RWPE1 (cell line): Measurements from ENCODE around the gene IGF1R.

Source experiments
- CTCF ChIA-PET: fragments of 350-600 bp; sonication (Branson Sonifier 250); formaldehyde crosslinking; extraction: SDS; loops from one replicate; lab custom pipeline; 2021; lab: Yijun Ruan, JAX
- POLR2A ChIA-PET: fragments of 400-600 bp; formaldehyde crosslinking; extraction: SDS; loops from one replicate; lab custom pipeline; 2020; ENCODE audit warnings: antibody characterized with exemption; ENCODE audit not compliant: low non-redundant PET; lab: Yijun Ruan, JAX
- DNase-seq: peaks from one replicate; pipeline ENCODE4 v3.0.0; 2012; ENCODE audit warnings: low spot score
- H3K27ac ChIP-seq: fragments of 450-650 bp; 2 replicates; pipeline ENCODE4 v1.5.1; 2017
- TF ChIP-seq, protein P1 (sequence below): fragments of 450-650 bp; conservative IDR thresholded peaks from 2 replicates; pipeline ENCODE4 v1.5.1; 2017; ENCODE audit warnings: low read depth, mild to moderate bottlenecking

The IGF1R gene

DNA sequence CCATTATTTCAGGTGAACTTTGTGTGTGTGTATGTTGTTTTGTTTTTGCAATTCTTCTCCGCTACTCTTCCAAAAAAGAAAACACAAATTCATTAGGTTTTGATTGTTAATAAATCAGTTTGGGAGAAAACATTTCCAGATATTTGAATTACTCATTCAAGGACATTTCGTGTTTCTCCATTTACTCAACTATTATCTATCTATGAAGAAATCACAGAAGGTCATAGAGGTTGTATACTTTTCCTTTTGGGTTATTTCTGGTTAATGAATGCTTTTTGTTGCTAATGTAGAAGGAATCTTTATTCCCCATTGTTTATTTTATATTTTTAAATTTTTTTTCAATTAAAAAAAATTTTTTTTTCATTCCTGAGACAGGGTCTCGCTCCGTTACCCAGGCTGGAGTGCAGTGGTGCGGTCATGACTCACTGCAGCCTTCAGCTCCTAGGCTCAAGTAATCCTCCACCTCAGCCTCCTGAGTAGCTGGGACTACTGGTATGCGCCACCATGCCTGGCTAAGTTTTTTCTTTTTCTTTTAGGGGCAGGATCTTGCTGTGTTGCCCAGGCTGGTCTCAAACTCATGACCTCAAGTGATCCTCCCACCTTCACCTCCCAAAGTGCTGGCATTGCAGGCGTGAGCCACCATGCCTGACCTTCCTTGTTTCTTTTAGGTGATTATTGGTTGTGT is 28.4 kb downstream of the IGF1R start:
- no peak for DNase-seq
- H3K27ac ChIP-seq: no peak overlapping the region
- ChIA-PET POLR2A (interaction anchor here (0.6 kb wide), 1 partner anchor 12 kb away, joined by 3 read pairs; no protein-coding TSS in a partner anchor), CTCF (interaction anchor here (1.0 kb wide), 1 partner anchor 346 kb away, joined by 3 read pairs; no protein-coding TSS in a partner anchor)
- TF ChIP-seq, protein P1, sequence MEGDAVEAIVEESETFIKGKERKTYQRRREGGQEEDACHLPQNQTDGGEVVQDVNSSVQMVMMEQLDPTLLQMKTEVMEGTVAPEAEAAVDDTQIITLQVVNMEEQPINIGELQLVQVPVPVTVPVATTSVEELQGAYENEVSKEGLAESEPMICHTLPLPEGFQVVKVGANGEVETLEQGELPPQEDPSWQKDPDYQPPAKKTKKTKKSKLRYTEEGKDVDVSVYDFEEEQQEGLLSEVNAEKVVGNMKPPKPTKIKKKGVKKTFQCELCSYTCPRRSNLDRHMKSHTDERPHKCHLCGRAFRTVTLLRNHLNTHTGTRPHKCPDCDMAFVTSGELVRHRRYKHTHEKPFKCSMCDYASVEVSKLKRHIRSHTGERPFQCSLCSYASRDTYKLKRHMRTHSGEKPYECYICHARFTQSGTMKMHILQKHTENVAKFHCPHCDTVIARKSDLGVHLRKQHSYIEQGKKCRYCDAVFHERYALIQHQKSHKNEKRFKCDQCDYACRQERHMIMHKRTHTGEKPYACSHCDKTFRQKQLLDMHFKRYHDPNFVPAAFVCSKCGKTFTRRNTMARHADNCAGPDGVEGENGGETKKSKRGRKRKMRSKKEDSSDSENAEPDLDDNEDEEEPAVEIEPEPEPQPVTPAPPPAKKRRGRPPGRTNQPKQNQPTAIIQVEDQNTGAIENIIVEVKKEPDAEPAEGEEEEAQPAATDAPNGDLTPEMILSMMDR: no peak

DNA sequence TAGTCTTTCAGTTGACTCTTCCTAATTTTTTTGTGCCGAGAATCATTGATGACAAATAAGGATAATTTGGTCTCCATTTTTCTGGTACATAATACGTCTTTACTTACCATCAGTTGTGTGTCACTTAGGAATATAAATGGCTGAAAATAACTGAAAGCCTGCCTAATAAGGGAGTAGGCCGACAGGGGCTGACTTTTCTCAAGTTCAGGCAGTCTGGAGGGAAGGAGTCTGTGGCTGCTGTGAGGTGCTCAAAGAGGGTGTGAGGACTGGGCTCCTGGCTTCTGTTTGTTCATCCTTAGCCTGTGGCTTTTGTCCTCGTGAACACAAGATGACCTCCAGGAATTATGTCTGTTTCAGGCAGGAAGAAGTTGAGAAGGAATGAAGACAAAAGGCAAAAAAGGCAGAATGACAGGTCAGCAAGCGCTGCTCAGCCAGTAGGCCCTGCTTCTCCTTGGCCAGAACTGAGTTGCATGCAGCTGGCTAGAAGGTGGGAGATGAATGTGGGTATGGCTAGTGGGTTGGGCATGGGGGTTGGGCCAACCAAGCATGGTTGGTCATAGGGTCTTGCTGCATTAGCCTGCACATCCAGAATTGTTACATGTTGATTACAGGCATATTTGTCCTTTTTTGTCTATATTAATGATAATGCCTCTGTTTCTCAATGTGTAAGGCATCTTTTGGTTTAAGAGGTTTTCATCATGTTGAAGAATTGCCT is 29.2 kb downstream of the IGF1R start:
- ChIA-PET POLR2A (interaction anchor here (0.6 kb wide), 1 partner anchor 13 kb away, joined by 3 read pairs; no protein-coding TSS in a partner anchor), CTCF (no interaction called here)
- TF ChIP-seq, protein P1: no peak
- DNase-seq: no peak
- H3K27ac ChIP-seq: no peak overlapping the region

DNA sequence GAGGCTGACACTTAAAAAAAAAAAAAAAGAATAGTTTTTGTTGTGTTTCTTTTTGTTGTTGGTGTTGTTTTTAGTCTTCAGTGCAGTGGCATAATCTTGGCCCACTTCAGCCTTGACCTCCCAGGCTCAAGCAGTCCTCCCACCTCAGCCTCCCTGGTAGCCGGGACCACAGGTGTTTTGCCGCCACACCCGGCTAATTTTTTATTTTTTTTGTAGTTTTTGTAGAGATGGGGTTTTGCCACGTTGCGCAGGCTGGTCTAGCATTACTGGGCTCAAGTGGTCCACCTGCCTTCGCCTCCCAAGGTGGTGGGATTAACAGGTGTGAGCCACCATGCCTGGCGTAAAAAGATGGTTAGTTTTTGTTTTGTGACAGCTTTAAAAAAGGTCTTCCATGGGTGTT is 30.1 kb downstream of the IGF1R start:
- TF ChIP-seq, protein P1: no peak
- POLR2A ChIA-PET: interaction anchor here (0.6 kb wide), 1 partner anchor 152 kb away, joined by 3 read pairs; no protein-coding TSS in a partner anchor
- H3K27ac ChIP-seq: 0 out of 2 replicates have a peak overlapping the region, but pooled peaks have one; percentile 3
- CTCF ChIA-PET: interaction anchor here (0.6 kb wide), 2 partner anchors 9 to 889 kb away, joined by 3 read pairs; no protein-coding TSS in a partner anchor
- DNase-seq: no peak

DNA sequence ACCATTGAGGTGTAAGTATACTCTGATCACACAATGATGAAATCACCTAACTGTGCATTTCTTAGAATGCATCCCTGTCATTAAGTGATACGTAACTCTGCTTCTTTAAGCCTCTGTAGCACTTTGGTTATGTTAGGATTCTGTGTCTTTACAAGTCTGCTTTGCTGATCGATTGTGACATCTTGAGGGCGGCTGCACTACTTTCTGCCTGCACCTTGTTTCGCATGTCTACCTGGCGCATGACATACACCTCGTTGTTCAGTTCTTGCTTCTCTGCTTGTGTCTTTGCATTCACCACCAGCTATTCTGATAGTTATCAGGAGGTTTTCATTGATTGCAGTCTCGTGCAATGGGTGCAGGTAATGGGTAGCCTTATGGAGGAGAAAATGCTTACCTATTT is 32.7 kb downstream of the IGF1R start:
- DNase-seq: no peak
- TF ChIP-seq, protein P1: no peak
- no peak overlapping the region for H3K27ac ChIP-seq
- CTCF ChIA-PET: interaction anchor here (0.6 kb wide), 1 partner anchor 14 kb away, joined by 3 read pairs; no protein-coding TSS in a partner anchor
- POLR2A ChIA-PET: no interaction called here

DNA sequence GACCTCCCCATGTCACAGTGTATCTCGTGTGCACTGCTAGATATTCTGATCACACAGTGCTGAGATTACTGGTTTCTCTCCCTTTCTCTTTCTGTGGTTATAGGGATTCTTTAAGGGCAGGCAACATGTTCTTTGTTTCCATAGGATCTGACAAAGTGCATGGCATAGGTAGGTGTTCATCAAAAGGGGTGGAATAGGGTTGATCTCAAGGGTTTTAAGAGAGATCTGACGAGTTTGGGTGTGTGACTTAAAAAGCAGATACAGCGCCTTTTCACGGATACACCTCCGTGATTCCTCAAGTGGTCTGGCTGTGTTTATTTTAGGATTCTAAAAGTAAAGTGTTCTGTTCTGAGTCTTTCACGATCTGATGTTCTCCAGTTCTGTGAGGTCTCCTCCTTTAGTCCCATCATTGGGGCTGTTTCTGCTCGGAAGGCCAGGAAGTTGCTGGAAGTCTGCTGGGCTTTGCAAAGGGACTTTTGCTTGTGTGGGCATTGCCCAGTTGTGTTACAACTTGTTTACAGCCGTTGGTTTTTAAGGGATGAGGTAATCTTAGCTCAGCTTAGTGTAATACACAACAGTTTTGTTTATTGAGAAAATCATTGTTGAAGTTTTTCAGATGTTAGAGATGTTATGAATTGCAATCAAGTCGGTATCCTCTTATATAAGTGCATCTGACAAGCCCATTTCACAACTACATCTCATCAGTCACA is 34.8 kb downstream of the IGF1R start:
- peak overlapping the region; percentile 80 for H3K27ac ChIP-seq
- ChIA-PET POLR2A (no interaction called here), CTCF (interaction anchor here (0.6 to 0.7 kb wide), 2 partner anchors 22 to 561 kb away, joined by 3 to 6 read pairs; no protein-coding TSS in a partner anchor)
- DNase-seq: peak; percentile 63
- TF ChIP-seq, protein P1: no peak

DNA sequence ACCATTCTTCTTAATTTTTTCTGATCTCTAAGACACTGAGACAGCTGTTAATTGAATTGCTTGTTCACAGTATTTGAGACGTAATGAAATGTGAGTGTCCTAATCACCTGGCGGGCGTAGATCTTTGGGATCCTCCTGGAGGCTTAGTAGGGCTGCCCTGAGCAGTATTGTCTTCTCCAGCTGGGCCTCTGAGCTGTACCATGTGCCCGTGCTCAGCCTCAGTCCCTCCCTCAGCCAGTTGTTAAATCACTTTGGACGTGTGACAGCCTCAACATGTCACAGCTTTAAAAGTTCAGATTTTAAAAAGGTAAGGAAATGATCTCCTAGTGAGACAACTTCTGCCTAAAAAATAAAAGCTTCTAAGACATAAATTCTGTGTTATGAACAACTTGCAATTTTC is 35.5 kb downstream of the IGF1R start:
- POLR2A ChIA-PET: no interaction called here
- CTCF ChIA-PET: no interaction called here
- TF ChIP-seq, protein P1: no peak
- DNase-seq: no peak
- peak overlapping the region; percentile 80 for H3K27ac ChIP-seq
